Cardiac fibroblast (primary cell): Measurements from ENCODE around the gene ROPN1.

ENCODE experiments used
- DNase-seq, 2 donors: peaks; one replicate each; pipeline versions ENCODE4 v3.0.0 to v3.0.0-alpha.2; 2010; ENCODE audit warnings: low read depth in 2 of 2
- H3K4me3 ChIP-seq, 2 donors: replicated peaks in 1 of 2; 1 replicate in 1 of 2; 2 replicates in 1 of 2; pipeline ENCODE4 v1.5.1; 2011; ENCODE audit warnings: low read depth in 2 of 2, low read length in 2 of 2, mild to moderate bottlenecking in 2 of 2, moderate library complexity in 1 of 2
- TF ChIP-seq, protein P1 (sequence below): IDR thresholded peaks from one replicate; pipeline ENCODE4 v1.5.1; 2011; ENCODE audit warnings: low read depth, mild to moderate bottlenecking, low read length, inconsistent platforms

ROPN1 gene

DNA sequence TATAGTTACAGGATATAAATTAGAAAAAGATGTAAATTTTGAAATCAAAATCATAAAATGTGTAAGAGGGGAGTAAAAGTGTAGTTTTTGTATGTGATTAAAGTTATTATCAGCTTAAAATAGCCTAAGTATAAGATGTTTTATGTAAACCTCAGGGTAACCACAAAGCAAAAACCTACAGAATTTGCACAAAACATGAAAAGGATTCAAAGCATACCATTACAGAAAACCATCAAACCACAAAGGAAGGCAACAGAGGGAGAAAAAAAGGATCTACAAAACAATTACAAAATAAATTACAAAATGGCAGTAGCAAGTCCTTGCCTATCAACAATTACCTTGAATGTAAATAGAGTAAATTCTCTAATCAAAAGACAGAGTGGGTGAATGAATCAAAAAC, 71.1 kb downstream of the ROPN1 start:
- TF ChIP-seq, protein P1, sequence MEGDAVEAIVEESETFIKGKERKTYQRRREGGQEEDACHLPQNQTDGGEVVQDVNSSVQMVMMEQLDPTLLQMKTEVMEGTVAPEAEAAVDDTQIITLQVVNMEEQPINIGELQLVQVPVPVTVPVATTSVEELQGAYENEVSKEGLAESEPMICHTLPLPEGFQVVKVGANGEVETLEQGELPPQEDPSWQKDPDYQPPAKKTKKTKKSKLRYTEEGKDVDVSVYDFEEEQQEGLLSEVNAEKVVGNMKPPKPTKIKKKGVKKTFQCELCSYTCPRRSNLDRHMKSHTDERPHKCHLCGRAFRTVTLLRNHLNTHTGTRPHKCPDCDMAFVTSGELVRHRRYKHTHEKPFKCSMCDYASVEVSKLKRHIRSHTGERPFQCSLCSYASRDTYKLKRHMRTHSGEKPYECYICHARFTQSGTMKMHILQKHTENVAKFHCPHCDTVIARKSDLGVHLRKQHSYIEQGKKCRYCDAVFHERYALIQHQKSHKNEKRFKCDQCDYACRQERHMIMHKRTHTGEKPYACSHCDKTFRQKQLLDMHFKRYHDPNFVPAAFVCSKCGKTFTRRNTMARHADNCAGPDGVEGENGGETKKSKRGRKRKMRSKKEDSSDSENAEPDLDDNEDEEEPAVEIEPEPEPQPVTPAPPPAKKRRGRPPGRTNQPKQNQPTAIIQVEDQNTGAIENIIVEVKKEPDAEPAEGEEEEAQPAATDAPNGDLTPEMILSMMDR = no peak
- H3K4me3 ChIP-seq = no peak overlapping the region
- DNase-seq = no peak

DNA sequence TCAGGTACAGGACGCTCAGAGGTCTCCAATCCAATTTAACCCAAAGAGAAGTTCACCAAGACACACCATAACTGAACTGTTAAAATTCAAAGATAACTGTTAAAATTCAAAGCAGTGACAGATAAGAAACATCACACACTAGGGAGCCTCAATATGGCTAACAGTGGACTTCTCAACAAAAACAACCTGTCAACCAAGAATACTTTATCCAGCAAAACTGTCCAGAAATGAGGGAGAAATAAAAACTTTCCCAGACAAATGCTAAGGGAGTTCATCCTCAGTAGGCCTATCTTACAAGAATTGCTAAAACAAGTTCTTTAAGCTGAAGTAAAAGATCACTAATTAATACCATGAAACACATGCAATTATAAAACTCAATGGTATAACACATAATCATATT, 71.5 kb downstream of the ROPN1 start:
- no peak for DNase-seq
- H3K4me3 ChIP-seq = no peak overlapping the region
- TF ChIP-seq, protein P1 = no peak

DNA sequence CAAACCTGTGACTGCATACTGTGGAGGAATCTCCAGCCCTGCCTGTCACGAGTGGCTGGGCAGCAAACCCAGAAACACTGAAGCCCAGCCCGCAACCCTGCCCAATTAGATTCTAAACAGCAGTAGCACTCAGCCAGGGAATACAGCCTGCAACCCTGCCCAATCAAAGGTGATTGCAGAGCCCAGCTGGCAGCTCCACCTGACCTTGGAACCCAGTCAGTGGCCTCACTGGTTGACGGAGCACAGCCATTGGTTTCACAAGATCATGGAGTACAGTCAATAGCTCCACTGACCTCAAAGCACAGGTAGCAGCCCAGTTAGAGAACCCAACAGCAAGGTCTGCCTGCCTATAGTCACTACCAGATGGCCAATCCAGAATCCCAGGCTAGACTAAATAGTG, 72.6 kb downstream of the ROPN1 start:
- H3K4me3 ChIP-seq = no peak overlapping the region
- TF ChIP-seq, protein P1 = no peak
- DNase-seq = no peak
